Measurements from ENCODE around the gene LMF1. TPM values are rescaled to one million over a fixed set of nuclear protein-coding genes. Genes with fewer than 3 reads are reported as not detected.

The LMF1 gene
- total RNA-seq, 1 experiment from 2014 or later: 12.8 TPM

DNA sequence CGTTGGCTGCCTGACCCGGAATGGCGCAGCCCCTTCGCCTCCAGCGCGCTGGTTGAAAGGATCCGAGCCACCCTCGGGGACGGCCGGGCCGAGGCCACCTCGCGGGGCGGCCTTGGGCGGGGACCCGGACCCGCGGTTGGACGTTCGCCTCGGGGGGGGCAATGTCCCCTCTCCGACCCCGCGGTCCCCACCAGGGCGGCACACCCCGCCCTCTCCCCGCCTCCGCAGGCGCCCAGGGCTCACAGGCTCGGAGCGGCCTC, 9.7 kb upstream of the LMF1 start:
- H3K9ac ChIP-seq (ENCODE audit: low read length): peak overlapping the region; percentile 48

More for the DNA sequence above, 9.7 kb upstream of the LMF1 start:
- Histone ChIP-seq H3K4me1 (ENCODE audit: control insufficient read depth in 1 of 2, insufficient read depth in 2 of 2, low read length in 2 of 2) (no peaks in the 10 kb centered on the region; a peak in 1 of 4 replicates), H3K9me3 (ENCODE audit: control insufficient read depth in 1 of 2, insufficient read depth in 1 of 2, low read depth in 1 of 2, low read length in 2 of 2) (no peaks in the 10 kb centered on the region), H4K20me1 (ENCODE audit: insufficient read depth) (no peaks in the 10 kb centered on the region), H2AFZ (ENCODE audit: low read depth, low read length, poor library complexity, severe bottlenecking) (no peak overlapping the region), H3K4me3 (replicated peaks in 1 of 2; ENCODE audit: low read depth in 1 of 2, low read length in 2 of 2) (peak overlapping the region in 1 of 2 experiments; percentile 66; a peak in 2 of 4 replicates), H3K36me3 (ENCODE audit: control insufficient read depth in 1 of 2, insufficient read depth in 2 of 2, low read length in 2 of 2) (no peaks in the 10 kb centered on the region), H3K4me2 (ENCODE audit: low read length) (peak overlapping the region; percentile 86), H3K27me3 (ENCODE audit: insufficient read depth, low read length) (no peaks in the 10 kb centered on the region), H3K79me2 (ENCODE audit: insufficient read depth, low read length) (no peaks in the 10 kb centered on the region), H3K9me2 (ENCODE audit: insufficient read depth) (no peaks in the 10 kb centered on the region), H3K27ac (ENCODE audit: low read depth, low read length) (no peak overlapping the region; the same call in 1 of the 2 replicates)
- no TSS peak for BruUV-seq (replicated peaks)
- ChIA-PET POLR2A (no interaction called here), CTCF (no interaction called here), RAD21 (ENCODE audit: low non-redundant PET in 1 of 2, low total read pairs in 2 of 2, uncharacterized antibody in 2 of 2, unreplicated experiment in 2 of 2) (no interaction called here)
- no peak for TF ChIP-seq RAD21 (IDR thresholded peaks at IDR 0.05; ENCODE audit: low read depth)
- TF ChIP-seq, protein P1, sequence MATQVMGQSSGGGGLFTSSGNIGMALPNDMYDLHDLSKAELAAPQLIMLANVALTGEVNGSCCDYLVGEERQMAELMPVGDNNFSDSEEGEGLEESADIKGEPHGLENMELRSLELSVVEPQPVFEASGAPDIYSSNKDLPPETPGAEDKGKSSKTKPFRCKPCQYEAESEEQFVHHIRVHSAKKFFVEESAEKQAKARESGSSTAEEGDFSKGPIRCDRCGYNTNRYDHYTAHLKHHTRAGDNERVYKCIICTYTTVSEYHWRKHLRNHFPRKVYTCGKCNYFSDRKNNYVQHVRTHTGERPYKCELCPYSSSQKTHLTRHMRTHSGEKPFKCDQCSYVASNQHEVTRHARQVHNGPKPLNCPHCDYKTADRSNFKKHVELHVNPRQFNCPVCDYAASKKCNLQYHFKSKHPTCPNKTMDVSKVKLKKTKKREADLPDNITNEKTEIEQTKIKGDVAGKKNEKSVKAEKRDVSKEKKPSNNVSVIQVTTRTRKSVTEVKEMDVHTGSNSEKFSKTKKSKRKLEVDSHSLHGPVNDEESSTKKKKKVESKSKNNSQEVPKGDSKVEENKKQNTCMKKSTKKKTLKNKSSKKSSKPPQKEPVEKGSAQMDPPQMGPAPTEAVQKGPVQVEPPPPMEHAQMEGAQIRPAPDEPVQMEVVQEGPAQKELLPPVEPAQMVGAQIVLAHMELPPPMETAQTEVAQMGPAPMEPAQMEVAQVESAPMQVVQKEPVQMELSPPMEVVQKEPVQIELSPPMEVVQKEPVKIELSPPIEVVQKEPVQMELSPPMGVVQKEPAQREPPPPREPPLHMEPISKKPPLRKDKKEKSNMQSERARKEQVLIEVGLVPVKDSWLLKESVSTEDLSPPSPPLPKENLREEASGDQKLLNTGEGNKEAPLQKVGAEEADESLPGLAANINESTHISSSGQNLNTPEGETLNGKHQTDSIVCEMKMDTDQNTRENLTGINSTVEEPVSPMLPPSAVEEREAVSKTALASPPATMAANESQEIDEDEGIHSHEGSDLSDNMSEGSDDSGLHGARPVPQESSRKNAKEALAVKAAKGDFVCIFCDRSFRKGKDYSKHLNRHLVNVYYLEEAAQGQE (IDR thresholded peaks at IDR 0.05; ENCODE audit: low read depth): no peak
- no peak for TF ChIP-seq TCF7L2 (IDR thresholded peaks at IDR 0.05; ENCODE audit: borderline replicate concordance, extremely low read depth, insufficient read depth, insufficient read length)
- TF ChIP-seq CBX3 (IDR thresholded peaks at IDR 0.05; ENCODE audit: low read depth): no peak
- TF ChIP-seq SP1 (IDR thresholded peaks at IDR 0.05; ENCODE audit: low read depth): no peak
- TF ChIP-seq ELF1 (IDR thresholded peaks at IDR 0.05; ENCODE audit: borderline replicate concordance, low read depth): no peak
- TF ChIP-seq POLR2AphosphoS5 (IDR thresholded peaks at IDR 0.05; ENCODE audit: low read depth, low read length): no peak
- TF ChIP-seq, protein P2, sequence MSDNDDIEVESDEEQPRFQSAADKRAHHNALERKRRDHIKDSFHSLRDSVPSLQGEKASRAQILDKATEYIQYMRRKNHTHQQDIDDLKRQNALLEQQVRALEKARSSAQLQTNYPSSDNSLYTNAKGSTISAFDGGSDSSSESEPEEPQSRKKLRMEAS (IDR thresholded peaks at IDR 0.05): no peak
- no peak for TF ChIP-seq EGR1 (IDR thresholded peaks at IDR 0.05; ENCODE audit: low read depth)
- TF ChIP-seq CEBPB (IDR thresholded peaks at IDR 0.05; ENCODE audit: low read depth): no peak
- TF ChIP-seq ZFX (IDR thresholded peaks at IDR 0.05): no peak
- TF ChIP-seq POLR2A (IDR thresholded peaks at IDR 0.05; ENCODE audit: borderline replicate concordance, extremely low read depth, insufficient read depth, insufficient read length): no peak
- no peak for TF ChIP-seq ZNF274 (IDR thresholded peaks at IDR 0.05; ENCODE audit: low read depth, low read length)
- no peak for TF ChIP-seq JUND (IDR thresholded peaks at IDR 0.05)
- no peak for TF ChIP-seq YY1 (IDR thresholded peaks at IDR 0.05; ENCODE audit: extremely low read depth, insufficient replicate concordance, low read depth, low read length)
- no peak for TF ChIP-seq SIN3A (IDR thresholded peaks at IDR 0.05; ENCODE audit: low read depth)
- intact Hi-C loops (cut with micrococcal nuclease): no loop called here
- peak; percentile 30 for ATAC-seq
- no peak for DNase-seq (ENCODE audit: low read depth, low spot score)

All from HCT116 (cell line).